Activated B cell treated with CpG ODN at 0.5 μM for 24 hours (primary cell): ENCODE measurements around the gene UBQLN4. TPM values are rescaled to one million over a fixed set of nuclear protein-coding genes. Genes with fewer than 3 reads are reported as not detected.
A peak's percentile ranks its signal among the peaks of the same experiment; 100 is the strongest.

Experiments
- ATAC-seq: fragments of 200-7000 bp; cut with Tn5 transposase; one replicate; pipeline ENCODE4 v1.10.0; 2021; ENCODE audit warnings: low read depth, mild to moderate bottlenecking, moderate library complexity
- CTCF ChIA-PET: fragments of 350-600 bp; sonication (Branson Sonifier 250); formaldehyde crosslinking; loops from one replicate; lab custom pipeline; 2021; ENCODE audit warnings: antibody characterized with exemption; lab: Charles Lee
- POLR2A ChIA-PET: fragments of 350-600 bp; sonication (Branson Sonifier 250); formaldehyde crosslinking; loops from one replicate; lab custom pipeline; 2021; ENCODE audit warnings: antibody characterized with exemption; lab: Charles Lee
- DNase-seq: peaks from one replicate; pipeline ENCODE4 v3.0.0; 2022
- H3K27ac Mint-ChIP-seq: one replicate; pipeline ENCODE4 v1.8.0; 2020; ENCODE audit warnings: mixed read lengths
- H3K27me3 Mint-ChIP-seq: one replicate; pipeline ENCODE4 v1.8.0; 2021; ENCODE audit warnings: mixed read lengths
- H3K36me3 Mint-ChIP-seq: one replicate; pipeline ENCODE4 v1.8.0; 2021; ENCODE audit warnings: low read depth, mixed read lengths
- H3K4me1 Mint-ChIP-seq: one replicate; pipeline ENCODE4 v1.8.0; 2021; ENCODE audit warnings: mixed read lengths
- H3K4me3 Mint-ChIP-seq: one replicate; pipeline ENCODE4 v1.8.0; 2020; ENCODE audit warnings: mild to moderate bottlenecking, mixed read lengths
- H3K9me3 Mint-ChIP-seq: one replicate; pipeline ENCODE4 v1.8.0; 2020; ENCODE audit warnings: mixed read lengths
- CTCF ChIP-seq: fragments of 200-600 bp; IDR thresholded peaks from one replicate; pipeline ENCODE4 v1.8.0; 2022; ENCODE audit warnings: antibody characterized with exemption, mild to moderate bottlenecking
- intact Hi-C: fragments of 100-400 bp; cut with micrococcal nuclease; formaldehyde crosslinking; loops from one replicate; pipeline ENCODE4 v1.15.1; 2024
- total RNA-seq: library from RNA; stranded (reverse); gene quantifications from 2 replicates; pipeline ENCODE4 v1.2.3, GENCODE V29; 2022

The UBQLN4 gene
- total RNA-seq, 1 donor from 2014 or later, result 28.1 TPM

GRCh38 chr1:156099282-156099681 lies 45.7 kb upstream of the UBQLN4 start:
- POLR2A ChIA-PET, result interaction anchor here (5.8 to 7.8 kb wide), 2 partner anchors 15 to 29 kb away, joined by 78 to 154 read pairs; partner anchors contain the start of gene LMNA
- H3K27me3 Mint-ChIP-seq, result no peaks in the 10 kb centered on the region
- H3K4me3 Mint-ChIP-seq, result no peak overlapping the region
- no peaks in the 10 kb centered on the region for H3K9me3 Mint-ChIP-seq
- H3K36me3 Mint-ChIP-seq, result no peaks in the 10 kb centered on the region
- H3K27ac Mint-ChIP-seq, result no peak overlapping the region
- H3K4me1 Mint-ChIP-seq, result peaks cover 51% of the 10 kb centered on the region
- CTCF ChIA-PET, result interaction anchor here (1.3 to 13.7 kb wide), 2 partner anchors 23 to 31 kb away, joined by 4 to 422 read pairs; no protein-coding TSS in a partner anchor
- DNase-seq (no peak), ATAC-seq (no peak)
- intact Hi-C loops, result loop anchor here (5.0 kb wide), 1 partner anchor 113 kb away; the partner anchor contains the start of gene PMF1
- no peak for TF ChIP-seq CTCF

- TF ChIP-seq CTCF, result no peak
- Mint-ChIP-seq H3K9me3 (no peaks in the 10 kb centered on the region), H3K4me1 (peaks cover 46% of the 10 kb centered on the region), H3K27me3 (no peaks in the 10 kb centered on the region), H3K36me3 (no peaks in the 10 kb centered on the region), H3K4me3 (no peak overlapping the region), H3K27ac (peak overlapping the region; percentile 99)
- CTCF ChIA-PET, result interaction anchor here (1.3 to 13.7 kb wide), 2 partner anchors 24 to 32 kb away, joined by 4 to 422 read pairs; no protein-coding TSS in a partner anchor
- POLR2A ChIA-PET, result interaction anchor here (3.4 to 7.8 kb wide), 3 partner anchors 9 to 29 kb away, joined by 61 to 154 read pairs (median 78); partner anchors contain the start of gene LMNA
- intact Hi-C loops, result loop anchor here (5.0 kb wide), 1 partner anchor 114 kb away; the partner anchor contains the start of gene PMF1
- no peak for DNase-seq
- ATAC-seq, result no peak
Measured at GRCh38 chr1:156098784-156099183, 45.2 kb upstream of the UBQLN4 start.

- Mint-ChIP-seq H3K4me1 (peaks cover 36% of the 10 kb centered on the region), H3K9me3 (no peaks in the 10 kb centered on the region), H3K27ac (peak overlapping the region; percentile 99), H3K27me3 (no peaks in the 10 kb centered on the region), H3K4me3 (peak overlapping the region; percentile 75), H3K36me3 (no peaks in the 10 kb centered on the region)
- intact Hi-C loops, result loop anchor here (1.0 to 5.0 kb wide), 4 partner anchors 9 to 115 kb away; partner anchors contain the start of genes LMNA and PMF1
- ChIA-PET CTCF (interaction anchor here (0.9 to 13.7 kb wide), 10 partner anchors 9 to 128 kb away, joined by 3 to 422 read pairs (median 14); partner anchors contain the start of gene LMNA), POLR2A (interaction anchor here (0.8 to 7.8 kb wide), 11 partner anchors 10 to 185 kb away, joined by 3 to 154 read pairs (median 5); partner anchors contain the start of genes LMNA, PMF1 and SMG5)
- DNase-seq (peak; percentile 45), ATAC-seq (no peak)
- TF ChIP-seq CTCF, result no peak
Measured at GRCh38 chr1:156097499-156098178, 44.0 kb upstream of the UBQLN4 start.

- no peaks in the 10 kb centered on the region for H3K36me3 Mint-ChIP-seq
- intact Hi-C loops, result loop anchor here (1.0 to 5.0 kb wide), 5 partner anchors 9 to 115 kb away; partner anchors contain the start of genes LMNA and PMF1
- H3K4me3 Mint-ChIP-seq, result peak overlapping the region; percentile 75
- peak; percentile 86 for ATAC-seq
- ChIA-PET CTCF (interaction anchor here (0.9 to 13.7 kb wide), 12 partner anchors 9 to 129 kb away, joined by 3 to 422 read pairs (median 12); partner anchors contain the start of genes LMNA and SEMA4A), POLR2A (interaction anchor here (0.8 to 7.8 kb wide), 10 partner anchors 11 to 186 kb away, joined by 3 to 154 read pairs (median 5); partner anchors contain the start of genes LMNA, PMF1 and SMG5)
- H3K9me3 Mint-ChIP-seq, result no peaks in the 10 kb centered on the region
- peak; percentile 85 for DNase-seq
- H3K27ac Mint-ChIP-seq, result peak overlapping the region; percentile 99
- H3K27me3 Mint-ChIP-seq, result no peaks in the 10 kb centered on the region
- peaks cover 36% of the 10 kb centered on the region for H3K4me1 Mint-ChIP-seq
- no peak for TF ChIP-seq CTCF
Measured at GRCh38 chr1:156096640-156097391, 43.2 kb upstream of the UBQLN4 start.
